K562 (cell line): ENCODE data around the gene YOD1. TPM values are rescaled to one million over a fixed set of nuclear protein-coding genes. Genes with fewer than 3 reads are reported as not detected.

Experiments
- CCAR2 ChIP-seq: fragments of 200-400 bp; formaldehyde crosslinking; IDR thresholded peaks from 2 replicates; pipeline ENCODE4 v1.6.1; 2017; ENCODE audit warnings: mild to moderate bottlenecking, low read depth, low read length
- ETV5 ChIP-seq: sonication (generic); formaldehyde crosslinking; IDR thresholded peaks from 2 replicates; pipeline ENCODE4 v1.4.0; 2020; ENCODE audit warnings: low read depth, mild to moderate bottlenecking, missing genetic modification reagents
- NFIX ChIP-seq: fragments of 250-450 bp; sonication (Bioruptor Pico); IDR thresholded peaks from 2 replicates; pipeline ENCODE4 v1.4.0; 2020; ENCODE audit warnings: low read depth, mild to moderate bottlenecking, moderate library complexity
- SIN3B ChIP-seq: fragments of 450-650 bp; IDR thresholded peaks from 2 replicates; pipeline ENCODE4 v1.6.1; 2017; ENCODE audit warnings: low read depth, mild to moderate bottlenecking, moderate library complexity
- XRCC4 ChIP-seq: IDR thresholded peaks from one replicate; pipeline ENCODE4 v1.6.1; 2011; ENCODE audit not compliant: insufficient read depth, insufficient read length; ENCODE audit errors: extremely low read depth
- YBX1 ChIP-seq: fragments of 450-650 bp; IDR thresholded peaks from 2 replicates; pipeline ENCODE4 v1.7.1; 2016; ENCODE audit warnings: mild to moderate bottlenecking
- ZKSCAN1 ChIP-seq: fragments of 150-350 bp; IDR thresholded peaks from 2 replicates; pipeline ENCODE4 v1.6.1; 2016; ENCODE audit warnings: low read depth, low read length
- ZNF197 ChIP-seq: fragments of 200-800 bp; sonication (Bioruptor generic); IDR thresholded peaks from 2 replicates; pipeline ENCODE4 v1.6.1; 2016; ENCODE audit warnings: low read depth, missing genetic modification characterization, missing compliant biosample characterization
- ZNF408 ChIP-seq: fragments of 250-450 bp; sonication (Bioruptor Pico); IDR thresholded peaks from 2 replicates; pipeline ENCODE4 v1.4.0; 2020; ENCODE audit warnings: low read depth, mild to moderate bottlenecking, moderate library complexity
- polyA plus RNA-seq, 8 experiments: library from polyadenylated mRNA; depleted of rRNA in 4 of 8; stranded (reverse) in 5 of 8; unstranded in 3 of 8; fragments of >200 nt; fragmentation: Nextera tagmentation in 2 of 8; fragmentation: Illumina TruSeq in 1 of 8; extraction: Ambion mirVana in 2 of 8; extraction: Trizol in 1 of 8; gene quantifications; 2 replicates each; pipeline versions ENCODE4 v1.2.1 to v1.2.3, GENCODE V29; 2011 to 2014; ENCODE audit warnings: inconsistent platforms in 1 of 8, missing spikeins in 1 of 8
- total RNA-seq, 7 experiments: library from RNA; depleted of rRNA in 6 of 7; stranded (reverse); fragments of >200 nt in 6 of 7; fragmentation: Illumina TruSeq in 2 of 7; extraction: Trizol in 2 of 7; gene quantifications; 2 replicates each; pipeline versions ENCODE4 v1.2.1 to v1.2.3, GENCODE V29; 2011 to 2021; ENCODE audit warnings: low replicate concordance in 1 of 7
- TF ChIP-seq, protein P1 (sequence below): fragments of 450-650 bp; IDR thresholded peaks from 2 replicates; pipeline ENCODE4 v1.6.1; 2017; ENCODE audit warnings: antibody characterized with exemption
- TF ChIP-seq, protein P2 (sequence below): fragments of 450-650 bp; formaldehyde crosslinking; IDR thresholded peaks from 2 replicates; pipeline ENCODE4 v1.4.0; 2020; ENCODE audit warnings: mild to moderate bottlenecking, mixed read lengths
- TF ChIP-seq, protein P3 (sequence below): fragments of 450-650 bp; conservative IDR thresholded peaks from 2 replicates; pipeline ENCODE4 v1.6.1; 2016; ENCODE audit warnings: missing genetic modification characterization, low read depth, mild to moderate bottlenecking, missing compliant biosample characterization, moderate library complexity
- TF ChIP-seq, protein P4 (sequence below): fragments of 250-450 bp; sonication (Bioruptor Pico); IDR thresholded peaks from 2 replicates; pipeline ENCODE4 v1.4.0; 2020
- TF ChIP-seq, protein P5 (sequence below): IDR thresholded peaks from 2 replicates; pipeline ENCODE4 v1.6.1; 2016; ENCODE audit warnings: missing genetic modification characterization, missing compliant biosample characterization
- TF ChIP-seq, protein P6 (sequence below): fragments of 450-650 bp; IDR thresholded peaks from 2 replicates; pipeline ENCODE4 v1.6.1; 2016; ENCODE audit warnings: low read depth, mild to moderate bottlenecking, moderate library complexity
- TF ChIP-seq, protein P7 (sequence below): sonication (generic); formaldehyde crosslinking; IDR thresholded peaks from 2 replicates; pipeline ENCODE4 v1.8.0; 2022; ENCODE audit warnings: mild to moderate bottlenecking, missing genetic modification reagents, borderline replicate concordance

Gene YOD1
- total and polyA plus RNA-seq, 9 of the 15 experiments (the other 6 are each of a cell fraction or from before 2014, with no cell fraction given): 18.2 to 78.1 (median 46.9) TPM

DNA sequence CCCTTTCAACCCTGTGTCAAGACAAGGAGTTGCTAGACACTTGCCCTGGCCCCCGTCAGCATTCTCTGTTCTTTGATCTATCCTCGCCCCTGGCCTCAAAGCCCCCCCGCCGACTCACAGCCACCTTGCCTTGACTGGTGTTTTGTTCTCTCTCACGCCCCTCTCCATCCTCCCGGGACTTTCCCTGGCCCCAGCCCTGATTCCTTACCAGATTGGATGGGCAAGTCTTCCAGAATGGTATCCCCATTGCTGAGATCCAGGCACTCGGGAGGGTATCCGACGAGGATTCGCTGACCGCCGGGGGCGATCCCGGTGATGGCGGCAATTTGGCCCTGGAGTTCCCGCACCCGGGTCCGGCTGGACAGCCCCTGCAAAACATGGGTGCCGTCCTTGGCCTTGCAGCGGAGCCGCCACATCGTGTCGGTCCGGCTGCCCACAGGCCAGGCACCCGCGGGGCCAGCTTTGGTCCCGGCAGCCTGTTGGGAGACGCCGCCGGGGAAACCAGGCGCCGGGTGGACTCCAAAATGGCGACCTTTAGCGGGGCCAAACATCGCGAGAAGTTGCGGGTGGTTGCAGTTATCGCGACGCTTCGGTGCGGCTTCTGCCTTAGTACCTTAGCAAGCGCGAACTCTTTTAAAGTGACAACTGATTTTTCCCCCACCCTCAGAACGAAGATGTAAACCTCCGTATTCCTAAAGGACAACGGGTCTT, 373 bp downstream of the YOD1 start (continued):
- TF ChIP-seq, protein P1, sequence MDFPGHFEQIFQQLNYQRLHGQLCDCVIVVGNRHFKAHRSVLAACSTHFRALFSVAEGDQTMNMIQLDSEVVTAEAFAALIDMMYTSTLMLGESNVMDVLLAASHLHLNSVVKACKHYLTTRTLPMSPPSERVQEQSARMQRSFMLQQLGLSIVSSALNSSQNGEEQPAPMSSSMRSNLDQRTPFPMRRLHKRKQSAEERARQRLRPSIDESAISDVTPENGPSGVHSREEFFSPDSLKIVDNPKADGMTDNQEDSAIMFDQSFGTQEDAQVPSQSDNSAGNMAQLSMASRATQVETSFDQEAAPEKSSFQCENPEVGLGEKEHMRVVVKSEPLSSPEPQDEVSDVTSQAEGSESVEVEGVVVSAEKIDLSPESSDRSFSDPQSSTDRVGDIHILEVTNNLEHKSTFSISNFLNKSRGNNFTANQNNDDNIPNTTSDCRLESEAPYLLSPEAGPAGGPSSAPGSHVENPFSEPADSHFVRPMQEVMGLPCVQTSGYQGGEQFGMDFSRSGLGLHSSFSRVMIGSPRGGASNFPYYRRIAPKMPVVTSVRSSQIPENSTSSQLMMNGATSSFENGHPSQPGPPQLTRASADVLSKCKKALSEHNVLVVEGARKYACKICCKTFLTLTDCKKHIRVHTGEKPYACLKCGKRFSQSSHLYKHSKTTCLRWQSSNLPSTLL: no peak
- no peak for TF ChIP-seq NFIX
- TF ChIP-seq, protein P2, sequence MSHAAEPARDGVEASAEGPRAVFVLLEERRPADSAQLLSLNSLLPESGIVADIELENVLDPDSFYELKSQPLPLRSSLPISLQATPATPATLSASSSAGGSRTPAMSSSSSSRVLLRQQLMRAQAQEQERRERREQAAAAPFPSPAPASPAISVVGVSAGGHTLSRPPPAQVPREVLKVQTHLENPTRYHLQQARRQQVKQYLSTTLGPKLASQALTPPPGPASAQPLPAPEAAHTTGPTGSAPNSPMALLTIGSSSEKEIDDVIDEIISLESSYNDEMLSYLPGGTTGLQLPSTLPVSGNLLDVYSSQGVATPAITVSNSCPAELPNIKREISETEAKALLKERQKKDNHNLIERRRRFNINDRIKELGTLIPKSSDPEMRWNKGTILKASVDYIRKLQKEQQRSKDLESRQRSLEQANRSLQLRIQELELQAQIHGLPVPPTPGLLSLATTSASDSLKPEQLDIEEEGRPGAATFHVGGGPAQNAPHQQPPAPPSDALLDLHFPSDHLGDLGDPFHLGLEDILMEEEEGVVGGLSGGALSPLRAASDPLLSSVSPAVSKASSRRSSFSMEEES (CRISPR knock-in tag): no peak
- TF ChIP-seq, protein P3, sequence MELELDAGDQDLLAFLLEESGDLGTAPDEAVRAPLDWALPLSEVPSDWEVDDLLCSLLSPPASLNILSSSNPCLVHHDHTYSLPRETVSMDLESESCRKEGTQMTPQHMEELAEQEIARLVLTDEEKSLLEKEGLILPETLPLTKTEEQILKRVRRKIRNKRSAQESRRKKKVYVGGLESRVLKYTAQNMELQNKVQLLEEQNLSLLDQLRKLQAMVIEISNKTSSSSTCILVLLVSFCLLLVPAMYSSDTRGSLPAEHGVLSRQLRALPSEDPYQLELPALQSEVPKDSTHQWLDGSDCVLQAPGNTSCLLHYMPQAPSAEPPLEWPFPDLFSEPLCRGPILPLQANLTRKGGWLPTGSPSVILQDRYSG (tag): no peak
- no peak for TF ChIP-seq CCAR2
- TF ChIP-seq SIN3B: no peak; the same call in 1 of the 2 replicates
- no peak for TF ChIP-seq ZNF197
- no peak for TF ChIP-seq ETV5
- TF ChIP-seq, protein P4, sequence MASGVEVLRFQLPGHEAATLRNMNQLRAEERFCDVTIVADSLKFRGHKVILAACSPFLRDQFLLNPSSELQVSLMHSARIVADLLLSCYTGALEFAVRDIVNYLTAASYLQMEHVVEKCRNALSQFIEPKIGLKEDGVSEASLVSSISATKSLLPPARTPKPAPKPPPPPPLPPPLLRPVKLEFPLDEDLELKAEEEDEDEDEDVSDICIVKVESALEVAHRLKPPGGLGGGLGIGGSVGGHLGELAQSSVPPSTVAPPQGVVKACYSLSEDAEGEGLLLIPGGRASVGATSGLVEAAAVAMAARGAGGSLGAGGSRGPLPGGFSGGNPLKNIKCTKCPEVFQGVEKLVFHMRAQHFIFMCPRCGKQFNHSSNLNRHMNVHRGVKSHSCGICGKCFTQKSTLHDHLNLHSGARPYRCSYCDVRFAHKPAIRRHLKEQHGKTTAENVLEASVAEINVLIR (CRISPR knock-in tag): no peak
- TF ChIP-seq, protein P5, sequence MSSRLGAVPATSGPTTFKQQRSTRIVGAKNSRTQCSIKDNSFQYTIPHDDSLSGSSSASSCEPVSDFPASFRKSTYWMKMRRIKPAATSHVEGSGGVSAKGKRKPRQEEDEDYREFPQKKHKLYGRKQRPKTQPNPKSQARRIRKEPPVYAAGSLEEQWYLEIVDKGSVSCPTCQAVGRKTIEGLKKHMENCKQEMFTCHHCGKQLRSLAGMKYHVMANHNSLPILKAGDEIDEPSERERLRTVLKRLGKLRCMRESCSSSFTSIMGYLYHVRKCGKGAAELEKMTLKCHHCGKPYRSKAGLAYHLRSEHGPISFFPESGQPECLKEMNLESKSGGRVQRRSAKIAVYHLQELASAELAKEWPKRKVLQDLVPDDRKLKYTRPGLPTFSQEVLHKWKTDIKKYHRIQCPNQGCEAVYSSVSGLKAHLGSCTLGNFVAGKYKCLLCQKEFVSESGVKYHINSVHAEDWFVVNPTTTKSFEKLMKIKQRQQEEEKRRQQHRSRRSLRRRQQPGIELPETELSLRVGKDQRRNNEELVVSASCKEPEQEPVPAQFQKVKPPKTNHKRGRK (tag): no peak
- no peak for TF ChIP-seq ZKSCAN1
- TF ChIP-seq XRCC4: no peak
- no peak for TF ChIP-seq YBX1
- no peak for TF ChIP-seq ZNF408 (CRISPR knock-in tag)
- TF ChIP-seq, protein P6, sequence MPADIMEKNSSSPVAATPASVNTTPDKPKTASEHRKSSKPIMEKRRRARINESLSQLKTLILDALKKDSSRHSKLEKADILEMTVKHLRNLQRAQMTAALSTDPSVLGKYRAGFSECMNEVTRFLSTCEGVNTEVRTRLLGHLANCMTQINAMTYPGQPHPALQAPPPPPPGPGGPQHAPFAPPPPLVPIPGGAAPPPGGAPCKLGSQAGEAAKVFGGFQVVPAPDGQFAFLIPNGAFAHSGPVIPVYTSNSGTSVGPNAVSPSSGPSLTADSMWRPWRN: no peak
- TF ChIP-seq, protein P7, sequence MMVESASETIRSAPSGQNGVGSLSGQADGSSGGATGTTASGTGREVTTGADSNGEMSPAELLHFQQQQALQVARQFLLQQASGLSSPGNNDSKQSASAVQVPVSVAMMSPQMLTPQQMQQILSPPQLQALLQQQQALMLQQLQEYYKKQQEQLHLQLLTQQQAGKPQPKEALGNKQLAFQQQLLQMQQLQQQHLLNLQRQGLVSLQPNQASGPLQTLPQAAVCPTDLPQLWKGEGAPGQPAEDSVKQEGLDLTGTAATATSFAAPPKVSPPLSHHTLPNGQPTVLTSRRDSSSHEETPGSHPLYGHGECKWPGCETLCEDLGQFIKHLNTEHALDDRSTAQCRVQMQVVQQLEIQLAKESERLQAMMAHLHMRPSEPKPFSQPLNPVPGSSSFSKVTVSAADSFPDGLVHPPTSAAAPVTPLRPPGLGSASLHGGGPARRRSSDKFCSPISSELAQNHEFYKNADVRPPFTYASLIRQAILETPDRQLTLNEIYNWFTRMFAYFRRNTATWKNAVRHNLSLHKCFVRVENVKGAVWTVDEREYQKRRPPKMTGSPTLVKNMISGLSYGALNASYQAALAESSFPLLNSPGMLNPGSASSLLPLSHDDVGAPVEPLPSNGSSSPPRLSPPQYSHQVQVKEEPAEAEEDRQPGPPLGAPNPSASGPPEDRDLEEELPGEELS: no peak
